GM10266 (cell line): Measurements from ENCODE around the gene FCN2.
"Not testable (repeated sequence)": the region's sequence is repeated elsewhere in the genome, so short reads cannot be mapped to it uniquely, and the experiment has no call there.

Experiments
- DNase-seq: peaks from one replicate; pipeline ENCODE4 v3.0.0; 2012; ENCODE audit errors: extremely low spot score
- CTCF ChIP-seq: IDR thresholded peaks from 2 replicates; pipeline ENCODE4 v1.5.1; 2012; ENCODE audit warnings: mild to moderate bottlenecking, low read depth; ENCODE audit not compliant: control insufficient read depth, insufficient read depth; ENCODE audit errors: missing control alignments

The FCN2 gene

GRCh38 chr9:134855231-134855899, 25.2 kb upstream of the FCN2 start:
- no peak for TF ChIP-seq CTCF
- no peak for DNase-seq

- TF ChIP-seq CTCF: no peak
- DNase-seq: no peak
Measured at GRCh38 chr9:134855900-134856377, 24.7 kb upstream of the FCN2 start.

DNA sequence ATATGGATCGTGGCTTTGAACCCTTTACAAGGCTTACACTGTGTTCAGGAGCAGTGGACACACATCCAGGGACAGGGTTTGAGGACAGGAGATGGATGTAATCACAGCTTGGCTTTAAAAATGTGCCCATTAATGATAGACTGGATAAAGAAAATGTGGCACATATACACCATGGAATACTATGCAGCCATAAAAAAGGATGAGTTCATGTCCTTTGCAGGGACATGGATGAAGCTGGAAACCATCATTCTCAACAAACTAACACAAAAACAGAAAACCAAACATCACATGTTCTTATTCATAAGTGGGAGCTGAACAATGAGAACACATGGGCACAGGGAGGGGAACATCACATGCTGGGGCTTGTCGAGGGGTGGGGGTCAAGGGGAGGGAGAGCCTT, 23.2 kb upstream of the FCN2 start:
- not testable (repeated sequence) for DNase-seq

- TF ChIP-seq CTCF: peak; percentile 66
- DNase-seq: peak; percentile 80
Measured at GRCh38 chr9:134858051-134858841, 22.4 kb upstream of the FCN2 start.

DNA sequence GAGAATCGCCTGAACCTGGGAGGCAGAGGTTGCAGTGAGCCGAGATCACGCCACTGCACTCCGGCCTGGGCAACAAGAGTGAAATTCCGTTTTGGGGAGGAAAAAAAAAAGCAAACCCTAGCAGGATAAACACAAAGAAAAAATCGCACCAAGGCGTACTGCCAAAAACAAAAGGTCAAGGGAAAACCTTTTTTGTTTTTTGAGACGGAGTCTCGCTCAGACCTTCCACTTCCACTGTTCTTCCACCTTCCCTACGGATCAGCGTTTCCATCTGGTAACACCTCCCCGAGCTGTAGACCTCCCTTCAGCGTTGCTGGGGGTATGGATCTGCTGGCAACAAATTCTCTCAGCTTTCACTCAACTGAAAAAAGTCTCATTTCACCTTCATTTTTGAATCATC, 20.1 kb upstream of the FCN2 start:
- no peak for DNase-seq
- TF ChIP-seq CTCF: no peak

- no peak for TF ChIP-seq CTCF
Measured at GRCh38 chr9:134861595-134862334, 18.8 kb upstream of the FCN2 start.

DNA sequence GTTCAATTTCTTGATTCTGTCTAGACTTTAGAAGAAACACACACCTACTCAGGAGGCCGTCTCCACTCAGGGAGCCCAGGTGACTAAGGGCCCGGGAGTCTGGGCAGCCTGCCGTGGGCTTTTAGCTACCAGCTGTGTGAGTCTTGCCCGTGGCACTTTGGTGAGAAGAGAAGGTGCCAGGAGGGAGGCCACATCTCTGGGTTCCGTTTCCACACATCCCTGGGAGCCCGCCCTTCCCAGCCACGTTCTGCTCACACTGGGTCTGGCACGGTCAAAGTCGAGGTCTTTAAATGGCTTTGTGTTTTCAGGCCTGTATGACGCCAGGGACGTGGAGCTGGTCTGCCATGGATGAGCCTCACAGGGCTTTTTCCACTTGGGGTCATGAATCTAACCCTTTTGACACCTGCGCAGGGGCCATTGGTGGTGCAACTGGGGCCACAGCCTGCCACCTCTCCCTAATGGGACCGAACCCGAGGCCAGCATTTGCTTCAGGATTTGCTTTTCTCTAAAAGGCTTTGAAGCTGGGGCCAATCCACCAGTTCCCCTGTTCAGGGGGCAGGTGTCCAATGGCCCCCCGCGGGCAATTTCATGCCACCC, 17.2 kb upstream of the FCN2 start:
- TF ChIP-seq CTCF: no peak
- DNase-seq: no peak

More at GRCh38 chr9:134861595-134862334, 18.8 kb upstream of the FCN2 start:
- DNase-seq: no peak
